HG02973 (cell line): Measurements from ENCODE around the gene AUTS2.

Experiments used
- ATAC-seq: cut with Tn5 transposase; IDR thresholded peaks from one replicate; pipeline ENCODE4 v1.9.1; 2021; ENCODE audit warnings: moderate library complexity; ENCODE audit not compliant: unreplicated experiment

The AUTS2 gene

GRCh38 chr7:69599955-69600709, 1.9 kb downstream of the AUTS2 start:
- ATAC-seq: no peak

- no peak for ATAC-seq
Observed at GRCh38 chr7:69600710-69601519, 2.6 kb downstream of the AUTS2 start.

DNA sequence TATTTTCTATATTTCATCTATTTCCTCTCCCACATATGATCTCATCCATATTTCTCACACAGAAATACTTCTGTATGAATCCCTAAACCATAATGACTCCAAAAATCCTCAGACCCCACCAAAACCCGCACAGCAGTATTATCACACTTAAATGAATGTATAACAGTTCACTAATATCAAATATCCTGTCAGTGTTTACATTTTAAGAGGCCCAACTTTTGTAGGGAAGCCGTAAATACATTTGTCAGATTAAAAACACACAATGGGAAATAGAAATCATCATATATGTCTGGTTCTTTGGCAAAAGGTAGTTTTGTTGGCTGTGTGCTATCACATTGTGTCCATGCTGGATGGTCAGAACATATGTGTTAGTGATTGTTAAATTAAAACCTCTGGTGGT, 4.2 kb downstream of the AUTS2 start:
- no peak for ATAC-seq

- no peak for ATAC-seq
Observed at GRCh38 chr7:69603351-69603750, 5.1 kb downstream of the AUTS2 start.

DNA sequence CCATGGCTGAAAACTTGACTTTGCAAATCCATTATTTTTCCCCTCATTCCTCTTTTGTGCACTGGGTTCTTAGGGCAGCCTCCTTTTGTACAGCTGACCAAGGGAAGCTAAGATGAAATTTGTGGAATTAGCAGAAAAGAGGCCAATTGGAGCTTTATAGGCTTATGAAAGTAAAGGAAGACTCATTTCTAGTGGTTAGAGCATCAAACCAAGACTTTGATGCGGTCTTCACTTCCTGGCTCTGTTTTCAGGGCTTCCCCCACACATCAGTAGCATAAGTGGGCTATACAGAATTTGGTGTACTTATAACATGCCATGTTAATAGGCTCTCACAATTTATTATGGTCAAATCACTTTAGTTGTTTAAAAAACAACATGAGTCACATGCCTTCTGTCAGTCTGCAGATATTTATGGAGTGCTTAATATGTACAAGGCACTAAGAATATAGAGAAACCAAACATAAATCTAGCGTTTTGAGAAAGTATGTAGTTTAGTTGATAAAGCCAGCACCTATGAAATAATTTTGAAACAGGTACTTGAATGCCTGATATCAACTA, 5.7 kb downstream of the AUTS2 start:
- peak; percentile 70 for ATAC-seq

GRCh38 chr7:69605070-69605469, 6.8 kb downstream of the AUTS2 start:
- ATAC-seq: no peak

DNA sequence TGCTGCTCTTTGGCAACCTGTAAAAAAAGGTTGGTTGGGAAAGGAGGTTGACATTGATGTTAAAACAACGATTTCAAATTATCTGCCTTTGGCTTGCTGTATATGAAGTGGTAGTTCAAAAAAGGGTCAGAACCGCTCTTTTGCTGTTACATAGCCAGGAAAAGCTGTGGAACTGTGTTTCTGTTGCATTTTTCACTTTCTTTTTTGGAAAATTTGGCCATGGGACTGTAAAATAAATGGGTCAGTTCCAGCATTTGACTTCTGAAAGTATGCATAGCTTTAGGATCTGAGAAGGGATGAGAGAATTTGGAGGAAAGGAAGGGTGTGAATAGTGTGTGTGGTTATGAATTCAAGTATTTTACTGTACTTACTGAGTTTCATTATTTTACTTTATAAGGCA, 7.3 kb downstream of the AUTS2 start:
- no peak for ATAC-seq

- ATAC-seq: no peak
Observed at GRCh38 chr7:69608049-69608448, 9.8 kb downstream of the AUTS2 start.

GRCh38 chr7:69608878-69609277, 10.6 kb downstream of the AUTS2 start:
- ATAC-seq: no peak

DNA sequence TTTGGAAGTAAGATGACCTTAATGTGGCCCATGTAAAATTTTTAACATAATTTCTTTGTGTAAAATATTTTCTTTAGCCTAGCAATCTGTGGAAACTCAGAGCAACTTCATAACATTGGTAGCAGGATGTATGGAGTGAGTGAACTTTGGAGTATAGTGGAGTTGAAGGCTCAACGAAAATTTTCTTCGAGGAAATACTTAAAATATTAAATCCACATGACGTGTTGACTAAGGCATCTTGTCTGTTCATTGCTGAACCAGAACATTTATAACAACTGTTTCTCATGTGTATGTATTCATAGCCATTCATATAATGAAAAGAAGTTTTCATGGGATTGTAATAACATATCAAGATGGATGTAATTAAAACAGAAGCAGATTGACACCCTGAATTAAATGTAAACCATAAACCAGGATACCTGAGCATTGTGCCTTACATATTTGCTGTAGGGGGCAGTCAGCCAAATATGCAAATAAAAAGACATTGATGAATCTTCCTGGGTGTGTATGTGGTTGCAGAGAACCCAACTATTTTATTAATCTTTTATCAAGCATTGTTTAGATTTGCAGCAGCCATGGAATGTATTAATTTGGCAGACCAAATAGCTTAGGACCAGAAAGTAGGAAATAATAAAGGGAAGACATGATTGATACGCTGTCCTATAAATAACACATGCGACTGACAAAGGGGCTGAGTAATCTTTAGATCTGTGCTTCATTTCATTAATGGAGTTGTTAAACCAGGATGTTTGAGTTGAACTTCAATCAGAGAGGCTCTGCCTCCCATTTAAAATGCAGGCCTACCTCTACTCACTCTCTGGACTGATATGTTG, 11.5 kb downstream of the AUTS2 start:
- ATAC-seq: no peak

DNA sequence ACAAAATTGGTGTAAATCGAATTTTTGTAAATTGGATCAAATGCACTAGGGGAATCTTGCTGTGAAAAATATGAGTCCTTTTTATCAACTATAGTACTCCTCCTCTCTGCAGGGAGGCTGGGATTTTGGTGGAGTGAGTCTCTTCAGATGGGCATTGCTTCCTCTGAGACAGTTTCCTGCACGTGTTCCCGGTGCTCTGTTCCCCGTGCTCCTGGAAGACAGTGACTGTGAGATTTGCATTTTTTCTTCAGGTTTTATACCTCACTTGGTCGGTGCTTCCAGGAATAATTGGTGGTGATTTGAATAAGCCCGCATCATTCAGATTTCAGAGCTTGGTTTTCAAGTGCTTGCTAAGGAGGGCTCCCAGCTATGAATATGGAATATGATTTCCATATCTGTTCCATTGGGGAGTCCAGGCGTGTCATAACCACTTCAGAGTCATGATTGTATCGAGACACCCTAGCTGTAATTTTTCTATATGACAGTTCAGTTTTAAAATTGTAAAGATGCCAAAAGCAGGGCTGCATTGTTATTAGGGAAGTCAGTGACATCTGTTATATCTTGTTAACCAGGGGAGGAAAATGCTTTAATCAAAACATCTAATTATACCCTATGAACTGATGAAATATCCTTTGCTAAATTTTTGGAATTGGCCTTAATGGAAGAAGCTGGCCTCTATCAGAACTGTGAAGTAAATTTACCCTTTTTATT, 12.3 kb downstream of the AUTS2 start:
- ATAC-seq: no peak

DNA sequence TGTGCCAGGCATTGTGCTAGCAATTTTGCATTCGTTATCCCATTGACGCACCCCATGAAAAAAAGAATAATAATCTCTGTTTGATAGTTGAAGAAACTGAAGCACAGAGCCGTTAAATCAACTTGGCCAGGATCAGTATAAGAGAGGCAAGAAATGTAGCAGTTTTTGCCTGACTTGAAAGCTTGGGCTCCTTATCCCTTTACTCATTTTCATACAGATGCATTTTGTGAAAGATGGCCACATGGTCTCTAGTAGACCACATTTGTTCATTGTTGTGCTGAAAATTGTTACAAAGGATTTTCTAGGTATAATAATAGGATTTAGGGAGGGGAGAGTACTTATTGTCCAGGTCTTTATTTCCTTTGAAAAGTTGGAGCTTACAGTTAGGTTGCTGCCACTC, 14.7 kb downstream of the AUTS2 start:
- no peak for ATAC-seq

DNA sequence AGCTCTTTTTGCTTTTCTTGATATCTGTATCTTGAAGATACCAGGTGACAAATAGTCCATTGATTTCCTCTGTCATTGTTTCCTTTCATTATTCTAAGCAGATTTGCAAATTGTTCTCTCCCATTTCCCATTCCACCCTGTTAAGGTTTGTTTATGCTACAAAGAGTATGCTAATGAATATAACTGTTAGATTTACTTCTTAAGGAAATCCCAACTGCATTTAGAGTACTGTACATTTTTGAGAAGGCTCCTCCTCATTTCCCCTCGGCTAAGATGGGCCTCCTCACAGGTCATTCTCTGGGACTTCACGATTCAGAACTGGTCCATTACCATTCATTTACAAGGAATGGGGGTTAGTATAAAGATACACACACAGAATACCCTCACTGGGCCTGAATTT, 15.6 kb downstream of the AUTS2 start:
- ATAC-seq: no peak

- ATAC-seq: no peak
Observed at GRCh38 chr7:69615685-69616084, 17.4 kb downstream of the AUTS2 start.

DNA sequence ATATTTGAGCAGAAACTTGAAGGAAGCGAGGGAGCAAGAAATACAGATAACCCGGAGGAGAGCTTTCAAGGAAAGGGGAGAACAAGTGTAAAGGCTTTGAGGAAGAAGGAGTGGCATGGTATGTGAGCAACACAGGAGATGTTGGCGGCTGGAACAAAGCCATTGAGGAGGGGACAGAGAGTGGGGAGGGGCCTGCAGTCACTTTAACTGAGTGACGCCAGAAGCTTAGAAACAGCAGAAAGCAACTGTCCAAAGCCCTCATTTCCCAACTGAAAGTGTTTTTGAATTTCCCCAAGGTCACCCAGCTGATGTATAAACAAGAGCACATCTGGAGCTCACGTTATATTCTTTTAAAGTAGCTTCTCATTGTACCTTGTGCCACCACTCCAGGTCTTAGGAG, 19.1 kb downstream of the AUTS2 start:
- no peak for ATAC-seq

DNA sequence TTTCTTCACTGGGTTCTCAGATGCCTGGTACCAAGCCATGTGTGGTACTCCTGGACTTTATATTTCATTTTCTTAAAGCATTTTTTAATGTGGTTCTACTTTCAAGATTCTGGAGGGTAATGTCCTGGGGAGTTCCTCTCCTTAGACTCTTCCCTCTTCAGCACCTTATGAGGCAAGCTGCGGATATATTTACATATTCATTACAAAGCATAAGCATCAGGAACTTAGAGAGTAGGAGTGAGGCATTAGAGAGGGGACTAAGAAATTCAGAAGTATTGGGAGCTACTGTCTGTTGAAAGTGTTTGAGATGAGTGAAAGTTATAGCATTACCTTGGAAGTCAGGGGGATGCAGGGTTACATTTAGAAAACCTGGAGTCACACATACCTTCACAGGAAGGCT, 20.8 kb downstream of the AUTS2 start:
- no peak for ATAC-seq

- ATAC-seq: no peak
Observed at GRCh38 chr7:69619635-69620034, 21.4 kb downstream of the AUTS2 start.

- ATAC-seq: no peak
Observed at GRCh38 chr7:69620063-69620462, 21.8 kb downstream of the AUTS2 start.

DNA sequence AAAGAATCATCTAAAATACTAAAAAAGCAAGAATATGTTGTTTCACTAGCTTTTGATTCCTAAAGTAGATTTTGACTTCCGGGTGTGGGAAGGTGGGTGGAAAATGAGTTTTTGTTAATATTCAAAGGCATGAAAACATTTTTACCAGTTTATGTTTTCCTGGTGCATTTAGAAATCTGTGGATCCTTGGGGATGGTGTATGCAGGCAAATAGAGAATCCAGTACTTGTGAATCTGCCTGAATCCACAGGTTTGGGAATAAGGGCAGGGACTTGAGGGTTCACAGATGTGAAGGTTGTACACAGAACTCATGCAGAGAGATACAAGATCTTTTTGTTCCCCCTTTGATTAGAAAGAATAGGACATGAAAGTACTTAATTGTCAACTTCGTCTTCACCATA, 22.4 kb downstream of the AUTS2 start:
- no peak for ATAC-seq

GRCh38 chr7:69622014-69622835, 23.9 kb downstream of the AUTS2 start:
- no peak for ATAC-seq
